GM12892 (cell line): Measurements from ENCODE around the gene ANXA4.
"Not testable (repeated sequence)": the region's sequence is repeated elsewhere in the genome, so short reads cannot be mapped to it uniquely, and the experiment has no call there.

Experiments used
- DNase-seq: peaks from one replicate; pipeline ENCODE4 v3.0.0; 2011; ENCODE audit not compliant: insufficient read length
- FAIRE-seq: peaks from 2 replicates; lab custom pipeline; 2011; peaks lifted over from hg19 to GRCh38; lab: Jason Lieb, UNC
- POLR2A ChIP-seq: IDR thresholded peaks from 2 replicates; pipeline ENCODE4 v1.6.1; 2011; ENCODE audit warnings: low read depth, low read length, control low read depth
- POLR2AphosphoS5 ChIP-seq: IDR thresholded peaks from 2 replicates; pipeline ENCODE4 v1.6.1; 2011; ENCODE audit warnings: low read depth, low read length, control low read depth
- TAF1 ChIP-seq: IDR thresholded peaks from 2 replicates; pipeline ENCODE4 v1.6.1; 2011; ENCODE audit warnings: low read depth, mild to moderate bottlenecking, control low read depth, low read length, borderline replicate concordance

The ANXA4 gene

GRCh38 chr2:69764286-69765095 lies 22.6 kb downstream of the ANXA4 start:
- TF ChIP-seq POLR2A (no peak), POLR2AphosphoS5 (no peak), TAF1 (no peak)
- FAIRE-seq (peak; percentile 44), DNase-seq (no peak)

GRCh38 chr2:69765096-69765380 lies 23.1 kb downstream of the ANXA4 start:
- FAIRE-seq (no peak), DNase-seq (no peak)
- TF ChIP-seq POLR2A (no peak), POLR2AphosphoS5 (no peak), TAF1 (no peak)

- FAIRE-seq: no peak
- TF ChIP-seq POLR2A (no peak), POLR2AphosphoS5 (no peak), TAF1 (no peak)
Measured at GRCh38 chr2:69766014-69766413, 24.1 kb downstream of the ANXA4 start.

GRCh38 chr2:69767034-69767433 lies 25.1 kb downstream of the ANXA4 start:
- no peak for FAIRE-seq
- DNase-seq: no peak
- TF ChIP-seq POLR2AphosphoS5 (no peak), POLR2A (no peak), TAF1 (no peak)

More at GRCh38 chr2:69766014-69766413, 24.1 kb downstream of the ANXA4 start:
- no peak for DNase-seq

- FAIRE-seq (no peak), DNase-seq (no peak)
- TF ChIP-seq TAF1: no peak
Measured at GRCh38 chr2:69768235-69768634, 26.3 kb downstream of the ANXA4 start.

- FAIRE-seq: no peak
- TF ChIP-seq POLR2A (no peak), POLR2AphosphoS5 (no peak), TAF1 (no peak)
Measured at GRCh38 chr2:69768789-69769188, 26.9 kb downstream of the ANXA4 start.

GRCh38 chr2:69769272-69769671 lies 27.3 kb downstream of the ANXA4 start:
- FAIRE-seq: no peak
- no peak for DNase-seq
- TF ChIP-seq POLR2AphosphoS5: no peak
- no peak for TF ChIP-seq POLR2A
- no peak for TF ChIP-seq TAF1

More at GRCh38 chr2:69768789-69769188, 26.9 kb downstream of the ANXA4 start:
- DNase-seq: no peak

GRCh38 chr2:69770193-69770702 lies 28.3 kb downstream of the ANXA4 start:
- FAIRE-seq (no peak), DNase-seq (no peak)
- TF ChIP-seq TAF1: no peak
- no peak for TF ChIP-seq POLR2AphosphoS5
- no peak for TF ChIP-seq POLR2A

- no peak for DNase-seq
- TF ChIP-seq POLR2A: no peak
- no peak for TF ChIP-seq TAF1
- no peak for TF ChIP-seq POLR2AphosphoS5
Measured at GRCh38 chr2:69770747-69771146, 28.8 kb downstream of the ANXA4 start.

GRCh38 chr2:69771461-69771860 lies 29.5 kb downstream of the ANXA4 start:
- TF ChIP-seq POLR2A (no peak), TAF1 (no peak), POLR2AphosphoS5 (no peak)
- DNase-seq (no peak), FAIRE-seq (no peak)

More at GRCh38 chr2:69770747-69771146, 28.8 kb downstream of the ANXA4 start:
- no peak for FAIRE-seq

GRCh38 chr2:69773206-69773605 lies 31.3 kb downstream of the ANXA4 start:
- TF ChIP-seq TAF1 (no peak), POLR2AphosphoS5 (no peak), POLR2A (no peak)
- no peak for FAIRE-seq
- DNase-seq: no peak

GRCh38 chr2:69774258-69774983 lies 32.5 kb downstream of the ANXA4 start:
- FAIRE-seq, DNase-seq: not testable (repeated sequence)
